Tibial artery (tissue), 4 donors: Measurements from ENCODE around the gene LRRC71.

ENCODE experiments used
- DNase-seq, 2 donors: peaks; one replicate each; pipeline ENCODE4 v3.0.0-alpha.2; 2019
- H3K27ac ChIP-seq, 2 donors: fragments of 200-600 bp; sonication (generic) in 1 of 2; 1 replicate in 1 of 2; 2 replicates in 1 of 2; pipeline ENCODE4 v1.5.1; 2018 to 2019; ENCODE audit warnings: mild to moderate bottlenecking in 1 of 2
- H3K27me3 ChIP-seq, 2 donors: fragments of 200-600 bp; sonication (generic) in 1 of 2; one replicate each; pipeline versions ENCODE4 v1.5.1 to v1.6.0; 2016 to 2019
- H3K36me3 ChIP-seq, 3 donors: fragments of 200-600 bp; sonication (generic) in 2 of 3; one replicate each; pipeline ENCODE4 v1.5.1; 2016 to 2019; ENCODE audit warnings: mild to moderate bottlenecking in 2 of 3
- H3K4me1 ChIP-seq, 4 donors: fragments of 200-600 bp; sonication (generic) in 2 of 4; 1 replicate in 3 of 4; 2 replicates in 1 of 4; pipeline ENCODE4 v1.5.1; 2016 to 2019
- H3K4me3 ChIP-seq, 2 donors: fragments of 200-600 bp; sonication (generic) in 1 of 2; 1 replicate in 1 of 2; 2 replicates in 1 of 2; pipeline ENCODE4 v1.5.1; 2018 to 2019; ENCODE audit warnings: mild to moderate bottlenecking in 2 of 2
- H3K9me3 ChIP-seq, 3 donors: fragments of 200-600 bp; sonication (generic) in 1 of 3; one replicate each; pipeline ENCODE4 v1.5.1; 2016 to 2019
- intact Hi-C: fragments of 100-400 bp; cut with DNase I; formaldehyde crosslinking; loops from one replicate; pipeline ENCODE4 v1.15.0; 2023; ENCODE audit warnings: low total_unique reads
- TF ChIP-seq, protein P1 (sequence below), 2 experiments: fragments of 200-600 bp in 1 of 2; fragments of 450-650 bp in 1 of 2; IDR thresholded peaks; one replicate each; pipeline ENCODE4 v1.5.1; 2017 to 2019; ENCODE audit warnings: antibody characterized with exemption in 2 of 2, mild to moderate bottlenecking in 1 of 2, moderate library complexity in 1 of 2

Gene LRRC71

DNA sequence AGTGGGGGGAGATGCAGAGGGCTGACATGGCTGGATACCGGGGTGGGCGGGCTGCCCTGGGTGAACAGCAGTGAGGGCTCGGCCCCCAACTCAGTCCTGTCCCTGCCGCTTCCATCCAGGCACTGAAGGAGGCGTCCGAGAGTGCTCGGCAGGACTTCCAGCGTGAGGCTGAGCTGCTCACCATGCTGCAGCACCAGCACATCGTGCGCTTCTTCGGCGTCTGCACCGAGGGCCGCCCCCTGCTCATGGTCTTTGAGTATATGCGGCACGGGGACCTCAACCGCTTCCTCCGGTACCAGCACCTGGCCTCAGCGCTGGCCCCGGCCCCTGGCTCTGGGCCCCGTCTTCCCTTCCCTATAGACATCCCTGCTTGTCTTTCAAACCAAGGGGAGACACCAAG, 44.2 kb upstream of the LRRC71 start:
- no peak for DNase-seq
- Histone ChIP-seq H3K27ac (no peak overlapping the region), H3K9me3 (no peaks in the 10 kb centered on the region), H3K4me3 (no peak overlapping the region), H3K36me3 (no peaks in the 10 kb centered on the region), H3K4me1 (no peaks in the 10 kb centered on the region), H3K27me3 (peaks cover 0 to 55% of the 10 kb centered on the region in 2 donors)
- intact Hi-C loops, result no loop called here
- TF ChIP-seq, protein P1, sequence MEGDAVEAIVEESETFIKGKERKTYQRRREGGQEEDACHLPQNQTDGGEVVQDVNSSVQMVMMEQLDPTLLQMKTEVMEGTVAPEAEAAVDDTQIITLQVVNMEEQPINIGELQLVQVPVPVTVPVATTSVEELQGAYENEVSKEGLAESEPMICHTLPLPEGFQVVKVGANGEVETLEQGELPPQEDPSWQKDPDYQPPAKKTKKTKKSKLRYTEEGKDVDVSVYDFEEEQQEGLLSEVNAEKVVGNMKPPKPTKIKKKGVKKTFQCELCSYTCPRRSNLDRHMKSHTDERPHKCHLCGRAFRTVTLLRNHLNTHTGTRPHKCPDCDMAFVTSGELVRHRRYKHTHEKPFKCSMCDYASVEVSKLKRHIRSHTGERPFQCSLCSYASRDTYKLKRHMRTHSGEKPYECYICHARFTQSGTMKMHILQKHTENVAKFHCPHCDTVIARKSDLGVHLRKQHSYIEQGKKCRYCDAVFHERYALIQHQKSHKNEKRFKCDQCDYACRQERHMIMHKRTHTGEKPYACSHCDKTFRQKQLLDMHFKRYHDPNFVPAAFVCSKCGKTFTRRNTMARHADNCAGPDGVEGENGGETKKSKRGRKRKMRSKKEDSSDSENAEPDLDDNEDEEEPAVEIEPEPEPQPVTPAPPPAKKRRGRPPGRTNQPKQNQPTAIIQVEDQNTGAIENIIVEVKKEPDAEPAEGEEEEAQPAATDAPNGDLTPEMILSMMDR (IDR thresholded peaks at IDR 0.05), result no peak

- Histone ChIP-seq H3K27me3 (peaks cover 0 to 65% of the 10 kb centered on the region in 2 donors), H3K4me3 (no peak overlapping the region), H3K4me1 (no peaks in the 10 kb centered on the region), H3K9me3 (no peaks in the 10 kb centered on the region), H3K27ac (no peak overlapping the region), H3K36me3 (no peaks in the 10 kb centered on the region)
- intact Hi-C loops, result no loop called here
- DNase-seq, result no peak
- TF ChIP-seq, protein P1 (IDR thresholded peaks at IDR 0.05), result no peak
These were observed 42.8 kb upstream of the LRRC71 start for GRCh38 chr1:156877433-156878170.

DNA sequence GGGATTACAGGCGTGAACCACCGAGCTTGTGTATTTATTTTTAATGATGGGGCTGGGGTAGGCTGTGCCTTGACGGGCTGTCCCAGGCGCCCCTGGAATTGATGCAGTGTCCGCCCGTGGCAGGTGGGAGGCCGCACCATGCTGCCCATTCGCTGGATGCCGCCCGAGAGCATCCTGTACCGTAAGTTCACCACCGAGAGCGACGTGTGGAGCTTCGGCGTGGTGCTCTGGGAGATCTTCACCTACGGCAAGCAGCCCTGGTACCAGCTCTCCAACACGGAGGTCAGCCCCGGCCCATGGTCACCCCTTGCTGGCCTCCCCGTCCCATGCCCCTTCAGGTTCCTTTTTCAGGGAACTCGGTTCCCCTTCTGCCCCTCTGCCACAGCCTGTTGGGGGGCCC, 40.6 kb upstream of the LRRC71 start:
- H3K4me3 ChIP-seq, result no peak overlapping the region
- intact Hi-C loops, result loop anchor here (5.0 kb wide), 1 partner anchor 38 kb away; no protein-coding TSS in a partner anchor

DNA sequence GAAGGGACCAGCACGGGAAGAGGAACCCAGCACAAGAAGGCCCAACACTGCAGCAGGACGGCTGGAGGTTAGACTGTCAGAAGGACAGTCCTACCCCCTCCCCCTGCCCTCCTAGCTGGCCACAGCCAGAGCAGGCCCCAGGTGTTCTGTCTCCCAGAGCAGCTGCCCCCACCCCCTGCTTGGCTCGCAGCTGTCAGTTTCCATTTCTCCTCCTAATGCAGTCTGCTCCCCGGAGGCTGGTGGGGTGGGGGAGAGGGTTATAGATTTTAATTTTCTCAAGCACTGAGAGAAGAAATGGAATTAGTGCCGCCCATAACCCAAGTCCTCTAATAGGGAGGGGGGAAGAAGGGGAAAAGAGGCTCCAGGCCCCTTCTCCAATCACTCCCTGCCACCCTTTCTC, 40.0 kb upstream of the LRRC71 start:
- Histone ChIP-seq H3K36me3 (no peaks in the 10 kb centered on the region), H3K27ac (no peak overlapping the region), H3K4me1 (peaks cover 0 to 13% (median 5%) of the 10 kb centered on the region in 4 donors), H3K27me3 (peaks cover 0 to 57% of the 10 kb centered on the region in 2 donors), H3K9me3 (no peaks in the 10 kb centered on the region), H3K4me3 (no peak overlapping the region)
- no peak for DNase-seq
- intact Hi-C loops, result loop anchor here (5.0 kb wide), 1 partner anchor 38 kb away; no protein-coding TSS in a partner anchor
- TF ChIP-seq, protein P1 (IDR thresholded peaks at IDR 0.05), result no peak

More for the DNA sequence above, 40.6 kb upstream of the LRRC71 start:
- Histone ChIP-seq H3K4me1 (peaks cover 0 to 7% (median 2%) of the 10 kb centered on the region in 4 donors), H3K27ac (no peak overlapping the region), H3K27me3 (peaks cover 0 to 62% of the 10 kb centered on the region in 2 donors), H3K36me3 (no peaks in the 10 kb centered on the region), H3K9me3 (no peaks in the 10 kb centered on the region)
- TF ChIP-seq, protein P1 (IDR thresholded peaks at IDR 0.05), result no peak
- DNase-seq, result no peak

- Histone ChIP-seq H3K9me3 (no peaks in the 10 kb centered on the region), H3K4me3 (no peak overlapping the region), H3K27ac (no peak overlapping the region), H3K4me1 (peaks cover 0 to 14% (median 5%) of the 10 kb centered on the region in 4 donors), H3K36me3 (no peaks in the 10 kb centered on the region), H3K27me3 (peaks cover 0 to 51% of the 10 kb centered on the region in 2 donors)
- TF ChIP-seq, protein P1 (IDR thresholded peaks at IDR 0.05), result no peak
- no peak for DNase-seq
- intact Hi-C loops, result loop anchor here (5.0 kb wide), 1 partner anchor 39 kb away; no protein-coding TSS in a partner anchor
These were observed 39.3 kb upstream of the LRRC71 start for GRCh38 chr1:156881101-156881500.
